HepG2 (cell line): ENCODE data around the gene INO80B. TPM values are rescaled to one million over a fixed set of nuclear protein-coding genes. Genes with fewer than 3 reads are reported as not detected.
A peak's percentile ranks its signal among the peaks of the same experiment; 100 is the strongest.

ENCODE experiments used
- ELF3 ChIP-seq: IDR thresholded peaks from 2 replicates; pipeline ENCODE4 v1.6.1; 2016; ENCODE audit warnings: missing genetic modification reagents, missing compliant biosample characterization
- FOXC1 ChIP-seq: sonication (generic); formaldehyde crosslinking; IDR thresholded peaks from 2 replicates; pipeline ENCODE4 v1.8.0; 2022; ENCODE audit warnings: mild to moderate bottlenecking, missing genetic modification reagents, borderline replicate concordance
- HDAC2 ChIP-seq: sonication (generic); formaldehyde crosslinking; IDR thresholded peaks from 2 replicates; pipeline ENCODE4 v1.4.0; 2020; ENCODE audit warnings: missing genetic modification reagents
- ISX ChIP-seq: sonication (generic); formaldehyde crosslinking; conservative IDR thresholded peaks from 2 replicates; pipeline ENCODE4 v1.5.0; 2020; ENCODE audit warnings: missing genetic modification reagents
- KDM4B ChIP-seq: sonication (generic); formaldehyde crosslinking; IDR thresholded peaks from 2 replicates; pipeline ENCODE4 v1.4.0; 2020; ENCODE audit warnings: missing genetic modification reagents
- MIER2 ChIP-seq: IDR thresholded peaks from 2 replicates; pipeline ENCODE4 v1.6.1; 2016; ENCODE audit warnings: missing biosample characterization, missing genetic modification reagents
- MIXL1 ChIP-seq: IDR thresholded peaks from 2 replicates; pipeline ENCODE4 v1.6.1; 2016
- NCOA1 ChIP-seq: sonication (generic); formaldehyde crosslinking; IDR thresholded peaks from 2 replicates; pipeline ENCODE4 v1.9.0; 2021; ENCODE audit warnings: missing genetic modification reagents
- SP140L ChIP-seq: sonication (generic); formaldehyde crosslinking; IDR thresholded peaks from 2 replicates; pipeline ENCODE4 v1.4.0; 2020; ENCODE audit warnings: missing genetic modification reagents, borderline replicate concordance
- TAF1 ChIP-seq: sonication (generic); formaldehyde crosslinking; IDR thresholded peaks from 2 replicates; pipeline ENCODE4 v1.4.0; 2020; ENCODE audit warnings: missing genetic modification reagents
- THAP11 ChIP-seq: IDR thresholded peaks from 2 replicates; pipeline ENCODE4 v1.6.1; 2016; ENCODE audit warnings: missing biosample characterization, missing genetic modification reagents
- TP53 ChIP-seq: sonication (generic); formaldehyde crosslinking; conservative IDR thresholded peaks from 2 replicates; pipeline ENCODE4 v1.4.0; 2020; ENCODE audit warnings: missing genetic modification reagents
- ZNF557 ChIP-seq: sonication (generic); formaldehyde crosslinking; IDR thresholded peaks from 2 replicates; pipeline ENCODE4 v1.4.0; 2020; ENCODE audit warnings: missing genetic modification reagents
- ZNF567 ChIP-seq: sonication (generic); formaldehyde crosslinking; IDR thresholded peaks from 2 replicates; pipeline ENCODE4 v1.8.1; 2023; ENCODE audit warnings: mild to moderate bottlenecking, missing genetic modification reagents, borderline replicate concordance
- ZNF75D ChIP-seq: sonication (generic); formaldehyde crosslinking; IDR thresholded peaks from 2 replicates; pipeline ENCODE4 v1.8.1; 2023; ENCODE audit warnings: missing genetic modification reagents, mild to moderate bottlenecking, borderline replicate concordance
- ZNF768 ChIP-seq: sonication (generic); formaldehyde crosslinking; IDR thresholded peaks from 2 replicates; pipeline ENCODE4 v1.4.0; 2020; ENCODE audit warnings: missing genetic modification reagents
- ZNF879 ChIP-seq: sonication (generic); formaldehyde crosslinking; IDR thresholded peaks from 2 replicates; pipeline ENCODE4 v1.8.1; 2023; ENCODE audit warnings: missing genetic modification reagents
- ZSCAN21 ChIP-seq: sonication (generic); formaldehyde crosslinking; IDR thresholded peaks from 2 replicates; pipeline ENCODE4 v1.8.0; 2022; ENCODE audit warnings: mild to moderate bottlenecking, missing genetic modification reagents, moderate library complexity, borderline replicate concordance
- ZSCAN9 ChIP-seq: IDR thresholded peaks from 2 replicates; pipeline ENCODE4 v1.6.1; 2016; ENCODE audit warnings: borderline replicate concordance
- polyA plus RNA-seq, 8 experiments: library from polyadenylated mRNA; depleted of rRNA in 3 of 8; stranded (reverse) in 7 of 8; unstranded in 1 of 8; fragments of >200 nt; fragmentation: Illumina TruSeq in 4 of 8; extraction: Trizol in 4 of 8; gene quantifications; 2 replicates each; pipeline versions ENCODE4 v1.2.1 to v1.2.3, GENCODE V29; 2011 to 2016; ENCODE audit warnings: low read depth in 4 of 8, missing spikeins in 1 of 8, mixed read lengths in 1 of 8; ENCODE audit not compliant: insufficient read depth in 1 of 8
- total RNA-seq, 5 experiments: library from RNA; depleted of rRNA; stranded (reverse); fragments of >200 nt; fragmentation: Illumina TruSeq; extraction: Trizol; gene quantifications; 2 replicates each; pipeline ENCODE4 v1.2.3, GENCODE V29; 2016; ENCODE audit warnings: low read depth in 1 of 5
- TF ChIP-seq, protein P1 (sequence below): sonication (generic); formaldehyde crosslinking; conservative IDR thresholded peaks from 2 replicates; pipeline ENCODE4 v1.4.0; 2020; ENCODE audit warnings: missing genetic modification reagents
- TF ChIP-seq, protein P2 (sequence below): sonication (generic); formaldehyde crosslinking; IDR thresholded peaks from 2 replicates; pipeline ENCODE4 v1.5.1; 2020; ENCODE audit warnings: mild to moderate bottlenecking, missing genetic modification reagents
- TF ChIP-seq, protein P3 (sequence below): sonication (generic); formaldehyde crosslinking; IDR thresholded peaks from 2 replicates; pipeline ENCODE4 v1.8.0; 2022; ENCODE audit warnings: missing genetic modification reagents, mild to moderate bottlenecking, moderate library complexity, borderline replicate concordance
- TF ChIP-seq, protein P4 (sequence below): sonication (generic); formaldehyde crosslinking; IDR thresholded peaks from 2 replicates; pipeline ENCODE4 v1.8.1; 2023; ENCODE audit warnings: mild to moderate bottlenecking, missing genetic modification reagents

Gene INO80B
- total and polyA plus RNA-seq, 2 of the 13 experiments (the other 11 are each of a cell fraction or from before 2014, with no cell fraction given): 6.2 to 14.5 TPM

DNA sequence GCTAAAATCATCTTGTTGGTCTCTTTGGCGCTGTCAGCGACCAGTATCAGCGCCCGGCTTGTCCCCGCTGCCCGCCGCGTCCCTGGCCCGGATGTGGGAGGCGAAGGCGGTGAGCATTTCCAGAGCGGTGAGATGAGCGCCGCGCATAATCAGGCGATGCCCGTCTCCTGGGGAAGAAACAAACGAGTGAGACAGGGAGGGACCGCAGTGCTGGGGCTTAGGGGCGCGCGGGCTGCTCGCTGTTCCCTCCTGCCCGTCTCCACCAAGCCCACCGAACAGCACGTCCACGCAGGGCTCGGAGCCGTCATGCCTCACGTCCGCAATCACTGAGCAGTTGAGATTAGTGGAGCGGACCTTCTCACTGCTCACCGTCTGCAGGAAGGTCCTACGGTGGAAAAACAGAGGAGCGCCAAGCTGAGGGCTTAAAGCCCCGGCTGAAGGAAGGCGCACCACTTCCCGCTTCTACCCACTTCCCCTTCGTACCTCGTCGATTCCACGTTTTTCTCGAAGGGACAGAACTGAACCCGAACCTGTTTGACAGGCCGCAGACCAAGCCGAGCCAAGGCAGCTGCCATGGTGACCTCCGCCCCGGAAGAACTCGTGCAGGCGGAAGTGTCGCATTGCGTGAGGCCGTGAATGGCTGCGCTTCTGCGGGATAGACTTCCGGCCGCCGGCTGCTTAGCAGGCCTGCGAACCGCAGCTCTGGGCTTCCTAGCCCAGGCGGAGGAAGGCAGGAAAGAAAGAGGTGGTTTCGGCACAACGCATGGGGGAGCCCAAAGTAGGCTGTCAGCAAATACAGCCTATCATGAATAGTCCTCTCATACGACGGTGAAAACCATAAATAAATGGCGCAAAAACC, 17.4 kb downstream of the INO80B start, which contains the start of gene MRPL53 (continued):
- TF ChIP-seq ISX (CRISPR knock-in tag) (0 out of 2 replicates have a peak, but pooled peaks have one; percentile 66), ZNF768 (no peak; the same call in 1 of the 2 replicates), SP140L (CRISPR knock-in tag) (no peak), MIXL1 (CRISPR knock-in tag) (peak; percentile 68), FOXC1 (peak; percentile 96; the same call in 1 of the 2 replicates), ZNF75D (CRISPR knock-in tag) (no peak), ZNF557 (CRISPR knock-in tag) (no peak; the same call in 1 of the 2 replicates), TAF1 (peak; percentile 83; the same call in 1 of the 2 replicates), MIER2 (CRISPR knock-in tag) (peak; percentile 89), TP53 (CRISPR knock-in tag) (peak; percentile 88; the same call in 1 of the 2 replicates), ELF3 (CRISPR knock-in tag) (peak; percentile 85), THAP11 (CRISPR knock-in tag) (peak; percentile 96), KDM4B (CRISPR knock-in tag) (peak; percentile 95), ZNF879 (CRISPR knock-in tag) (no peak), ZNF567 (CRISPR knock-in tag) (peak; percentile 99), HDAC2 (CRISPR knock-in tag) (peak; percentile 93), ZSCAN9 (peak; percentile 89), ZSCAN21 (peak; percentile 98), NCOA1 (CRISPR knock-in tag) (peak; percentile 98)
- TF ChIP-seq, protein P1, sequence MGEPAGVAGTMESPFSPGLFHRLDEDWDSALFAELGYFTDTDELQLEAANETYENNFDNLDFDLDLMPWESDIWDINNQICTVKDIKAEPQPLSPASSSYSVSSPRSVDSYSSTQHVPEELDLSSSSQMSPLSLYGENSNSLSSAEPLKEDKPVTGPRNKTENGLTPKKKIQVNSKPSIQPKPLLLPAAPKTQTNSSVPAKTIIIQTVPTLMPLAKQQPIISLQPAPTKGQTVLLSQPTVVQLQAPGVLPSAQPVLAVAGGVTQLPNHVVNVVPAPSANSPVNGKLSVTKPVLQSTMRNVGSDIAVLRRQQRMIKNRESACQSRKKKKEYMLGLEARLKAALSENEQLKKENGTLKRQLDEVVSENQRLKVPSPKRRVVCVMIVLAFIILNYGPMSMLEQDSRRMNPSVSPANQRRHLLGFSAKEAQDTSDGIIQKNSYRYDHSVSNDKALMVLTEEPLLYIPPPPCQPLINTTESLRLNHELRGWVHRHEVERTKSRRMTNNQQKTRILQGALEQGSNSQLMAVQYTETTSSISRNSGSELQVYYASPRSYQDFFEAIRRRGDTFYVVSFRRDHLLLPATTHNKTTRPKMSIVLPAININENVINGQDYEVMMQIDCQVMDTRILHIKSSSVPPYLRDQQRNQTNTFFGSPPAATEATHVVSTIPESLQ (CRISPR knock-in tag): peak; percentile 87; the same call in 1 of the 2 replicates
- TF ChIP-seq, protein P2, sequence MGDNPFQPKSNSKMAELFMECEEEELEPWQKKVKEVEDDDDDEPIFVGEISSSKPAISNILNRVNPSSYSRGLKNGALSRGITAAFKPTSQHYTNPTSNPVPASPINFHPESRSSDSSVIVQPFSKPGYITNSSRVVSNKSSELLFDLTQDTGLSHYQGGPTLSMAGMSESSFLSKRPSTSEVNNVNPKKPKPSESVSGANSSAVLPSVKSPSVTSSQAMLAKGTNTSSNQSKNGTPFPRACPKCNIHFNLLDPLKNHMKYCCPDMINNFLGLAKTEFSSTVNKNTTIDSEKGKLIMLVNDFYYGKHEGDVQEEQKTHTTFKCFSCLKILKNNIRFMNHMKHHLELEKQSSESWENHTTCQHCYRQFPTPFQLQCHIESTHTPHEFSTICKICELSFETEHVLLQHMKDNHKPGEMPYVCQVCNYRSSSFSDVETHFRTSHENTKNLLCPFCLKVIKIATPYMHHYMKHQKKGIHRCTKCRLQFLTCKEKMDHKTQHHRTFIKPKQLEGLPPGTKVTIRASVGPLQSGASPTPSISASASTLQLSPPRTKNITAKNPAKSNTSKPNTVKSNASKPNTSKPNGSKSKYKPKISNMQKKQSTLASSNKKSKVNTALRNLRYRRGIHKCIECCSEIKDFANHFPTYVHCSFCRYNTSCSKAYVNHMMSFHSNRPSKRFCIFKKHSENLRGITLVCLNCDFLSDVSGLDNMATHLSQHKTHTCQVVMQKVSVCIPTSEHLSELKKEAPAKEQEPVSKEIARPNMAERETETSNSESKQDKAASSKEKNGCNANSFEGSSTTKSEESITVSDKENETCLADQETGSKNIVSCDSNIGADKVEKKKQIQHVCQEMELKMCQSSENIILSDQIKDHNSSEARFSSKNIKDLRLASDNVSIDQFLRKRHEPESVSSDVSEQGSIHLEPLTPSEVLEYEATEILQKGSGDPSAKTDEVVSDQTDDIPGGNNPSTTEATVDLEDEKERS (CRISPR knock-in tag): peak; percentile 96; the same call in 1 of the 2 replicates
- TF ChIP-seq, protein P3, sequence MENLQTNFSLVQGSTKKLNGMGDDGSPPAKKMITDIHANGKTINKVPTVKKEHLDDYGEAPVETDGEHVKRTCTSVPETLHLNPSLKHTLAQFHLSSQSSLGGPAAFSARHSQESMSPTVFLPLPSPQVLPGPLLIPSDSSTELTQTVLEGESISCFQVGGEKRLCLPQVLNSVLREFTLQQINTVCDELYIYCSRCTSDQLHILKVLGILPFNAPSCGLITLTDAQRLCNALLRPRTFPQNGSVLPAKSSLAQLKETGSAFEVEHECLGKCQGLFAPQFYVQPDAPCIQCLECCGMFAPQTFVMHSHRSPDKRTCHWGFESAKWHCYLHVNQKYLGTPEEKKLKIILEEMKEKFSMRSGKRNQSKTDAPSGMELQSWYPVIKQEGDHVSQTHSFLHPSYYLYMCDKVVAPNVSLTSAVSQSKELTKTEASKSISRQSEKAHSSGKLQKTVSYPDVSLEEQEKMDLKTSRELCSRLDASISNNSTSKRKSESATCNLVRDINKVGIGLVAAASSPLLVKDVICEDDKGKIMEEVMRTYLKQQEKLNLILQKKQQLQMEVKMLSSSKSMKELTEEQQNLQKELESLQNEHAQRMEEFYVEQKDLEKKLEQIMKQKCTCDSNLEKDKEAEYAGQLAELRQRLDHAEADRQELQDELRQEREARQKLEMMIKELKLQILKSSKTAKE (CRISPR knock-in tag): peak; percentile 74
- TF ChIP-seq, protein P4, sequence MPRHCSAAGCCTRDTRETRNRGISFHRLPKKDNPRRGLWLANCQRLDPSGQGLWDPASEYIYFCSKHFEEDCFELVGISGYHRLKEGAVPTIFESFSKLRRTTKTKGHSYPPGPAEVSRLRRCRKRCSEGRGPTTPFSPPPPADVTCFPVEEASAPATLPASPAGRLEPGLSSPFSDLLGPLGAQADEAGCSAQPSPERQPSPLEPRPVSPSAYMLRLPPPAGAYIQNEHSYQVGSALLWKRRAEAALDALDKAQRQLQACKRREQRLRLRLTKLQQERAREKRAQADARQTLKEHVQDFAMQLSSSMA (CRISPR knock-in tag): peak; percentile 98
